ENCODE data around the gene KCNC3. TPM values are rescaled to one million over a fixed set of nuclear protein-coding genes. Genes with fewer than 3 reads are reported as not detected.

The KCNC3 gene
- polyA plus RNA-seq, 1 experiment, result not detected

DNA sequence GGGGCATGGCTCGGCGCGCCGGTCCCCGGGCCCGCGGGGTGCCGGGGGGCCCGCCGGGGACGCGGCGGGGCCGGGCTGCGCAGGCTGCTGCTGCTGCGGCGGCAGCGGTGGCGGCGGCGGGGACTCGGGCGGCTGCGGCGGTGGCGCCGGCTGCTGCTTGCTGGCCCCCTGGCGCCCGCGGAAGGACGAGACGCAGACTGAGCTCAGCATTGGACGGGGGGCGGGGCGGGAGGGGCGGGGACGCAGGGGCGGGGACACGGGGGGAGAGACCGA is 368 bp downstream of the KCNC3 start:
- no peak for DNase-seq (ENCODE audit: low read depth, low spot score)
- TF ChIP-seq, protein P1, sequence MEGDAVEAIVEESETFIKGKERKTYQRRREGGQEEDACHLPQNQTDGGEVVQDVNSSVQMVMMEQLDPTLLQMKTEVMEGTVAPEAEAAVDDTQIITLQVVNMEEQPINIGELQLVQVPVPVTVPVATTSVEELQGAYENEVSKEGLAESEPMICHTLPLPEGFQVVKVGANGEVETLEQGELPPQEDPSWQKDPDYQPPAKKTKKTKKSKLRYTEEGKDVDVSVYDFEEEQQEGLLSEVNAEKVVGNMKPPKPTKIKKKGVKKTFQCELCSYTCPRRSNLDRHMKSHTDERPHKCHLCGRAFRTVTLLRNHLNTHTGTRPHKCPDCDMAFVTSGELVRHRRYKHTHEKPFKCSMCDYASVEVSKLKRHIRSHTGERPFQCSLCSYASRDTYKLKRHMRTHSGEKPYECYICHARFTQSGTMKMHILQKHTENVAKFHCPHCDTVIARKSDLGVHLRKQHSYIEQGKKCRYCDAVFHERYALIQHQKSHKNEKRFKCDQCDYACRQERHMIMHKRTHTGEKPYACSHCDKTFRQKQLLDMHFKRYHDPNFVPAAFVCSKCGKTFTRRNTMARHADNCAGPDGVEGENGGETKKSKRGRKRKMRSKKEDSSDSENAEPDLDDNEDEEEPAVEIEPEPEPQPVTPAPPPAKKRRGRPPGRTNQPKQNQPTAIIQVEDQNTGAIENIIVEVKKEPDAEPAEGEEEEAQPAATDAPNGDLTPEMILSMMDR (IDR thresholded peaks at IDR 0.05; ENCODE audit: low read depth, low read length), result no peak
- Histone ChIP-seq H3K27me3 (ENCODE audit: control insufficient read depth, insufficient read depth, low read length) (peaks cover 55% of the 10 kb centered on the region), H3K27ac (ENCODE audit: low read depth, low read length) (no peak overlapping the region), H3K4me3 (ENCODE audit: low read depth, low read length) (no peak overlapping the region), H3K9me3 (ENCODE audit: control insufficient read depth, insufficient read depth, low read length) (peaks cover 26% of the 10 kb centered on the region)
- ChIA-PET POLR2A (no interaction called here), CTCF (interaction anchor here (0.6 to 1.6 kb wide), 2 partner anchors 40 to 399 kb away, joined by 4 to 5 read pairs; no protein-coding TSS in a partner anchor)

DNA sequence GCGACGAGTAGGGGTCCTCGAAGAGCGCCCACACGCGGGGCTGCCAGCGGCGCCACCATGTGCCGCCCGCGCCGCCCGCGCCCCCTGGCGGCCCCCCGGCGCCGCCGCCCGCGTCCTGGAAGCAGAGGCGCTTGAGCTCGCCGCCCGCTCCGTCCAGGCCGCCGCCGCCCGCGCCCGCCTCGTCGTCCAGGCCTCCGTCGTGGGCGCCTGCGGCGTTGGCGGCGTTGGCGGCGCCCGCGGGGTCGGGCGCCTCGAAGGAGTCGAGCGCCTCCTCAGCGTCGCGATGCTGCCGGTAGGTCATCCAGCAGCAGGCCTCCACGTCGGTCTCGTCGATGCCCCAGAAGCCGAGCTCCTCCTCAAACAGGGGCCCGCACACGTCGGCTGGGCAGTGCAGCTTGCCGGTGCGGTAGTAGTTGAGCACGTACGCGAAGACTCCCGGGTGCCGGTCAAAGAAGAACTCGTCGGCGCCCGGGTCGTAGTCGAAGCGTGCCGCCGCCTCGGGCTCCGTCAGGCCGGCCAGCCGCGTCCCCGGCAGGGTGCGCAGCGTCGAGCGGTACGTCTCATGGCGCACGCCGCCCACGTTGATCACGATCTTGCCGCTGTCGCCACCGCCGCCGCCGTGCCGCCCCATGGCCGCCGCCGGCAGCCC is 829 bp downstream of the KCNC3 start:
- ChIA-PET CTCF (interaction anchor here (1.6 kb wide), 1 partner anchor 41 kb away, joined by 5 read pairs; no protein-coding TSS in a partner anchor), POLR2A (no interaction called here)
- H3K27me3 ChIP-seq (ENCODE audit: control insufficient read depth, insufficient read depth, low read length), result peaks cover 55% of the 10 kb centered on the region
- no peak overlapping the region for H3K4me3 ChIP-seq (ENCODE audit: low read depth, low read length)
- peaks cover 23% of the 10 kb centered on the region for H3K9me3 ChIP-seq (ENCODE audit: control insufficient read depth, insufficient read depth, low read length)
- no peak overlapping the region for H3K27ac ChIP-seq (ENCODE audit: low read depth, low read length)
- no peak for DNase-seq (ENCODE audit: low read depth, low spot score)
- TF ChIP-seq, protein P1 (IDR thresholded peaks at IDR 0.05; ENCODE audit: low read depth, low read length), result no peak

DNA sequence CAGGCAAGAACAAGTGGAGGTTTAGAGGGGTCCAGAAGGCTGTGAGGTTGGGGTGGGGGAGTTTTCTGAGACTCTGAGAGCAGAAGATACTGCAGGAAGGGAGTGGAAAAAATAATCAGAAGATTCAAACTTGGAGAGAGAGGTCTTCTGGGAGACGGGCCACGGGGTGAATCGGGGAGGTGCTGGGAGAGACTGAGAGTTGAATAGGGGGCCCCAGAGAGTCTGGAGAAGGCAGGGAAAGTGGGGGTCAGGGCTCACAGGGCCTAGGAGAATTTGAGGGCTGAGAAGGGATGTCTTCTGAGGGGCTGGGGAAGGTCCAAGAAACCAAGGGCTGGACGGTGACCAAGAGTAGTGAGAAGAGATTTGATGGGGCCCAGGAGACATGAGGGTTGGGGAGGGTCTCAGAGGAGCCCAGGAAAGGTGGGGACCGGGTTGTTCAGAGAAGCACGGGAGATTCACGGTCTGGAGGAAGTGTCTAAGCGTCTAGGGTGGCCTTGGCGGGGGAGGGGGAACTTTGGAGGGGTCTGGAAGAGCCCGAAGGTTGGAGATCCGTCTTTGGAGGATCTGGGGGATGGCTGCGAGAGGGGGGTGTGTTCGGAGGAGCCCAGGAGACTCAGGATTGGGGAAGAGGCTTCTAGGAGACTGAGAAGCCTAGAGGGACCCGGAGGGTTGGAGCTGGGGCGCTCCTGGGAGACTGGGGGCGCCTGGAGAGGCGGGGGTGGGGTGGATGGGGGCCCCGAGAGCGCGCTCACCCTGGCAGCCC is 1.5 kb downstream of the KCNC3 start:
- ChIA-PET POLR2A (no interaction called here), CTCF (interaction anchor here (1.6 kb wide), 1 partner anchor 41 kb away, joined by 5 read pairs; no protein-coding TSS in a partner anchor)
- Histone ChIP-seq H3K27ac (ENCODE audit: low read depth, low read length) (no peak overlapping the region), H3K9me3 (ENCODE audit: control insufficient read depth, insufficient read depth, low read length) (peaks cover 19% of the 10 kb centered on the region), H3K27me3 (ENCODE audit: control insufficient read depth, insufficient read depth, low read length) (peaks cover 51% of the 10 kb centered on the region), H3K4me3 (ENCODE audit: low read depth, low read length) (no peak overlapping the region)
- no peak for DNase-seq (ENCODE audit: low read depth, low spot score)
- TF ChIP-seq, protein P1 (IDR thresholded peaks at IDR 0.05; ENCODE audit: low read depth, low read length), result no peak

DNA sequence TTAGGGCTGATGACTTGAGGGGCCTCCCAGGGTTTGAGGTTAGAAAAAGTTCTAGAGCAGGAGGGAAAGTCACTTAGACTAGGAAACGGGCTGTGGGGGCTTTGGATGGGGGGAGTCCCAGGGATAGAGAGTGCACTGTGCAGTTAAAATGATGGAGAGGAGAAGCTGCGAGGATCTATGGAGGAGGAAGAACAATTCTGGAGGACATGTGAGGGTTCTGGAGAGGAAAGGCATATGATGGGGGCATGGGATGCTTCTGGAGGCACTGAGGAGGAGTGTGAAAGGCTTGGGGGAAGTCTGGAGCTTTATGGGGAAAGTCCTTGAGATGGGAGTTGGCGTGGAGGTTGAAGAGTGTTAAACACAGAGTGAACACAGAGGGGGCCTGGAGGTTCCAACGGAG is 2.2 kb downstream of the KCNC3 start:
- TF ChIP-seq, protein P1 (IDR thresholded peaks at IDR 0.05; ENCODE audit: low read depth, low read length), result no peak
- H3K9me3 ChIP-seq (ENCODE audit: control insufficient read depth, insufficient read depth, low read length), result peaks cover 19% of the 10 kb centered on the region
- ChIA-PET POLR2A (no interaction called here), CTCF (no interaction called here)
- no peak overlapping the region for H3K27ac ChIP-seq (ENCODE audit: low read depth, low read length)
- H3K27me3 ChIP-seq (ENCODE audit: control insufficient read depth, insufficient read depth, low read length), result peaks cover 45% of the 10 kb centered on the region
- no peak overlapping the region for H3K4me3 ChIP-seq (ENCODE audit: low read depth, low read length)
- DNase-seq (ENCODE audit: low read depth, low spot score), result no peak

DNA sequence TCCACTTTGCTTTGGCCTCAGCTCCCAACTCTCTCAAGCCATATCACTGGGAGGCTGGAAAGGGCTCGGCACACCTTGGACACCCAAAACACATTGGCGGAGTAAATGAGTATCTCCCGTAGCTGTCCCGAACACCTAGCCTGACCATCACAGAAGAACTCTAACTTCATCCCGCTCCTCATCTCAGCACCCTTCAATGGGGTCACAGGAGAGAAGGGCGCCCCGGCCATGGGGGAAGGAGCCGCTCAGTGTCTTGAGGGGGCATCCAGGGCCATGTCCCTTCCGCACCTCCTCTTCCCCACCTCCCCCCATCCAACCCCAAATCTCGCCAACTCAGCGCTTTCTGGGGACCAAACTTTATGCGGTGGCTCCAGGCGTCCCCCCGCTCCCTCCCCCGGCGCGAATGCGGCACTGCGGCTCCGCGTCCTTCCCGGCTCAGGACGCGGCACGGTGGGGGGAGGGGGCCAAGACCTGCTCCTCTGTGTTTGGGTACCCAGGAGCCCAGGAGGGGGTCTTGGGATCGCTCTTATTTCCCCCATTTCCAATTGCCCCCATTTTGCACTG is 3.0 kb downstream of the KCNC3 start:
- H3K4me3 ChIP-seq (ENCODE audit: low read depth, low read length), result no peak overlapping the region
- peaks cover 41% of the 10 kb centered on the region for H3K27me3 ChIP-seq (ENCODE audit: control insufficient read depth, insufficient read depth, low read length)
- H3K27ac ChIP-seq (ENCODE audit: low read depth, low read length), result no peak overlapping the region
- no peak for DNase-seq (ENCODE audit: low read depth, low spot score)
- CTCF ChIA-PET, result no interaction called here
- peaks cover 19% of the 10 kb centered on the region for H3K9me3 ChIP-seq (ENCODE audit: control insufficient read depth, insufficient read depth, low read length)
- POLR2A ChIA-PET, result no interaction called here
- TF ChIP-seq, protein P1 (IDR thresholded peaks at IDR 0.05; ENCODE audit: low read depth, low read length), result no peak
